ENCODE data around the gene SAMD9.
"Not testable (repeated sequence)": the region's sequence is repeated elsewhere in the genome, so short reads cannot be mapped to it uniquely, and the experiment has no call there.

Gene SAMD9

GRCh38 chr7:93117852-93118530, at the start of gene SAMD9:
Gene SAMD9 (minus strand): TSS chr7:93117979. CDS start chr7:93106097, 11,882 bp downstream.
- peak; percentile 86 for DNase-seq

- no peak for DNase-seq
These were observed 47.7 kb upstream of the SAMD9 start for GRCh38 chr7:93165447-93165846.

- no peak for DNase-seq
These were observed 47.0 kb upstream of the SAMD9 start for GRCh38 chr7:93164766-93165165.

DNA sequence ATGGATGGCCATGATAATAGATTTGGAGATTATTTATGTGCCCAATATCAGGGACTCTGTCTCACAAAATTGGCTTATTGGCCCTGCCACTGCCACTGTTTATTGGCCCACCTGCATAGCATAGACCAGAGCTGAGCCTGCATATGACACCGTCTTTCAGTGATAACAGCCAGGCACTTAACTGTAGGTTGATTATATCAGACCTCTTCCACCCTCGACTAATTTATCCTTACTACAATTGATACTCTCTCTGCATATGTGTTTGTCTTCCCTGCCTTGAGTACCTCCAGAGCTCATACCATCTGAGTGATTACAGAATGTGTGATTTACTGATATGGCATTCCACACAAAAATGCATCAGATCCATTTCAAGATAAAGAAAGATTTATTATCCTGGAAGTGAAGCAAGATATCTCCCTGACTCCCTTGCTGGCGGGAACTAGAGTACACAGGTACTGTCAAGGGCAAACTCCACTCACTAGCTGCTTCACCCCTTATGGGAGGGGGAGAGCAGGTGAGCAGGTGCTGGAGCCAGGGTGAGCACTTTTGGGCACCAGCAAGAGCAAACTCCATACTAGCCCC, 43.5 kb upstream of the SAMD9 start:
- peak; percentile 21 for DNase-seq

GRCh38 chr7:93160410-93160809, 42.6 kb upstream of the SAMD9 start:
- peak; percentile 68 for DNase-seq

DNA sequence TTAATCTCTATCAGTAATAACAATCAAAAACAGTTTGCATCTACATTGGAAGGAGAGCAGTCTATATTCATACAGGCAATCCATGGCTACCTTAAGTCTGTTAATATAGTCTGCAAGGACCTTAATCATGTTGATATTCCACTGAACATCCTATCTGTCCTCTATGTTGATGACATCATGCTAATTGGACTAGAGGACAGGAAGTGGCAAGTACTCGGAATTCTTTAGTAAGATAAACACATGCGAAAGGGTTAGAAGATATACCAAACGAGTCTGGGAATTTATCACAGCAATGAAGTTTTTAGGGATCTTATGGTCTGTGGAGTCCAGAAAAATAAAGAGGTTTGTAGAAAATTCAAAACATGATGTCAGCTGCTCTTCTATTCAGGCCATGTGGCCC, 41.7 kb upstream of the SAMD9 start:
- DNase-seq: no peak

DNA sequence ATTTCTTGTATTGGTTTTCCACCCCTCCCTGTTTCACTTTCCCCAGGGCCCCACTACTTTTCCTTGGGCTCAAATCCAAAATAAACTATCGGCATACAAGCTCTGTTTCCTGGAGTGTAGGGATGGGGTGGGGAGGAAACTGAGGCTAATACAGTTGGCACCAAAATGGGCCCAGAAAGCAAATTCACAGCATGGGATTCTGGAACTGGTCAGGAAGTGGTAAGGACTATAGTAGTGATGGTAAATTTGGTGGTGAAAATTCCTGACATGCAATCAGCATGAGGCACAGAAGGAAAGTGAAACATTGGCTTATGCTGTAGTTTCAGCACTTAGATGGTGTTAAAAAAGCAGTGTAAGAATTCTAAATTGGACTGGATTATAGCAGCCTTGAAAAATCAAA, 39.1 kb upstream of the SAMD9 start:
- DNase-seq: peak; percentile 68

- peak; percentile 60 for DNase-seq
These were observed 32.5 kb upstream of the SAMD9 start for GRCh38 chr7:93150200-93150835.

- no peak for DNase-seq
These were observed 30.9 kb upstream of the SAMD9 start for GRCh38 chr7:93148727-93149126.

DNA sequence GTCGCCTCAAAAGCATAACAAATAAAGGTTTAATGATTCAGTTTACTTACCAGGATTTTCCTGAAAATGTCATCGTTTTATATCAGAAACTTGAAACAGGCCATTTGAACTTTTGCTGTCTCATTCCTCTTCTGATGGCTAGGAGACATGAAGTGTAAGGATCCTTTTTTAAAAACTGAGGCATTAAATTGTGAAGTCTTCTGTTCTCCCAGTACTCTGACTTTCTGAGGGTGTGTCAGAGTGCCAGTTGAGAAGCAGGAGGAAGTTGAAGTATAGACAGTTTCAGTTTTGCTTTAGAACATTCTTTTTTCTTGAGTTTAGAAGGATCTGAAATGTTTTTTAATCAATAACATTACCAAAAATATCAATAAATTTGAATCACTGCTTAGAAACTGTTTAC, 30.4 kb upstream of the SAMD9 start, which contains the start of gene SAMD9L:
Gene SAMD9L (minus strand): TSS at position 242 of the 400 bp plus-strand sequence. CDS start 12,414 bp downstream, outside the sequence.
- no peak for DNase-seq

- peak; percentile 26 for DNase-seq
These were observed 29.6 kb upstream of the SAMD9 start for GRCh38 chr7:93147363-93147762.

DNA sequence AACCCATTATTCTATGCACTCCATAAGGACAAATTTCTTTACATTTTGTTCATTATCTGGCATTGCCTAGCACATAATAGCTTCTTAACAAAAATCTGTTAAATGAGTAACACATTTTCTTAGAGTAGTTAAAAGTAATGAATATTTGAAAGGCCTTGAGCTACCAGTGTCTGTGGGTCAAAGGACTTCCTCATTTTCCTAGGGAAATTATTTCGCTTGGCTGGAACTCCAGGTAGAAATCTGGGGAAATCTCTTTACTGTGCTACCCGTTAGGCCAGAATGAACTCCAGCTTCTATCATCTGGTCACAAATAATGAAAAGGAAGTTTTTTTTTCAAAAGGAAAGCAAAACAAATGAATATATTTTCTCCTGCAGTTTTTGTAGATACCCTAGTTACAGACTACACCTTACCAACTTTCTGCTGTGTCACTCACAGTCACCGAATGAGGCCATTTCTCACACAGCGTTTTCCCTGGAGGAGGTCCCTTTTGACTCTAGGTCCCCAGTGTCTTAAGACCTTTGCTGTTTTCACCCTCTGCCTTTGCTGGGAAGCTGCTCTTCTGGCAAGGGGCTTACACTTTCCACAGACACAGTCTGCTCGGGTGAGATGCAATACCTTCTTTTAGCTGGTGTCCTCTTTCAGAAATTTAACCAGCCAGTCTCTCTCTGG, 28.8 kb upstream of the SAMD9 start:
- DNase-seq: no peak

DNA sequence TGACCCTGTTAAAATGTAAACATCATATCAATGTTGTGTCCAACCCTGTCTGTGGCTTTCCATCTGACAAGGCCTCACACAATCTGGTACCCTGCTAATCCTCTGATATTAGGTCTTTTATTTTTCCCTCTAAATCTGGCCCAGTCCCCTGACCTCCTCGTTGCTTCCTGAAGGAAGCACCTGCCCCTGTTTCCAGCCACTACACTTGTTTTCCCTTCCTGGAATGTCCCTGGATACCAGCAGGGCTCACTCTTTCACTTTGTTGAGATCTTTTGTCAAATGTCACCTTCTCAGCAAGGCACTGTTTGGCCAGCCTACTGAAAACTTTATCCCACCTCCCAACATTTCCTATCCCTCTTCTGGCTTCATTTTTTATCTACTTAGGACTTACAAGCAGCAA, 28.3 kb upstream of the SAMD9 start:
- DNase-seq: no peak

- DNase-seq: no peak
These were observed 27.6 kb upstream of the SAMD9 start for GRCh38 chr7:93145354-93145753.

GRCh38 chr7:93142127-93142526, 24.3 kb upstream of the SAMD9 start:
- no peak for DNase-seq

DNA sequence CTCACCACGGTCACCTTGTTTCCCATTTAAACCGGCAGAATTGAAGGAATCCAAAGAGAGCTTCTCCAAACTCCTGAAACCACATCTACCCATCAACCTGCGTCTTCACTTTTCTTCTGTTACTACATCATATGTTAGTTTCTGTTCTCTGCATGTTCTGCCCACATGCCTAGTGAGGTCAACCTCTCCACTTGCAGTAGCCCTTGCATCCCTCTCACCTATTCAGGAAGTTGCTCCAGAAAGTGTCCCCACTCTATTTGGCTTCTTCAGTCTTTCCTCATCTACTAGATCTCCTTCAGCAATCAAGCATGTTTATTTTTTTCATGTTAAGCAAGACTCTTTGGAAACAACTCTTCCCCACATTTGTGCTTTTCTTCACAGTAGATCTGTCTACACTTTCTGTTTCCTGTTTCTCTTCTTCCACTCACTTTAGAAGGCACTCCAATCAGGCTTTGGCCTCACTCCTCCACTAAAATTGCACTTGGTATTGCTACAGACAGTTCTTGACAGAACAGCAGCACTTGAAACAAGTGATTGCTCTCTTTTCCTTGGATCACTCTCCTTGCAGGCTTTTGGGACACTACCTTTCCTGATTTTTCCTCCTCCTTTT, 22.9 kb upstream of the SAMD9 start:
- DNase-seq: no peak

GRCh38 chr7:93138576-93138975, 20.8 kb upstream of the SAMD9 start:
- no peak for DNase-seq

DNA sequence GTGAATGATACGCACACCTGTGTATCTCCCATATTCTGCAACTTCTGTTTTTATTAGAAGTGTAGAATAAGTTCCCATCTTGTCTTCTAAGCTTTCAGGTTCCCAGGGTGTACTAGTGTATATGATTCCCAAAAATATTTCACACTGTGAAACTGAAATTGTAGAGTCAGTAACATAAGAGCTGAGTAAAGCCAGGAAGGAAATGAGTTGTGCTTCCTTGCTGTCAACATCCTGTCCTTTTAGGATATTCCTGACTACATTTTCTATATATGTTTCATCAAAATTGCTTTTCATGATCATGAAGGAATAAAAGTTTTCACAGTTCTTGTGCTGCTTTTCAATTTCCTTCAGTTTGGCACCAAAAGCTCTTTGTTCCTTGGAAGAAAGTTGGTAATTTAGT, 15.2 kb upstream of the SAMD9 start:
- no peak for DNase-seq

- DNase-seq: no peak
These were observed 14.4 kb upstream of the SAMD9 start for GRCh38 chr7:93132216-93132615.

DNA sequence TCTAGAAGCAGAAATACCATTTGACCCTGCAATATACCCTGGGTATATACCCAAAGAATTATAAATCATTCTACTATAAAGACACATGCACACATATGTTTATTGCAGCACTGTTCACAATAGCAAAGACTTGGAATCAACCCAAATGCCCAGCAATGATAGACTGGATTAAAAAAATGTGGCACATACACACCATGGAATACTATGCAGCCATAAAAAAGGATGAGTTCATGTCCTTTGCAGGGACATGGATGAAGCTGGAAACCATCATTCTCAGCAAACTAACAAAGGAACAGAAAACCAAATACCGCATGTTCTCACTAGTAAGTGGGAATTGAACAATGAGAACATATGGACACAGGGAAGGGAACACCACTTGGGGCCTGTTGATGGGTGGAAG, 9.2 kb upstream of the SAMD9 start:
- not testable (repeated sequence) for DNase-seq

- not testable (repeated sequence) for DNase-seq
These were observed 5.8 kb upstream of the SAMD9 start for GRCh38 chr7:93123532-93123931.

DNA sequence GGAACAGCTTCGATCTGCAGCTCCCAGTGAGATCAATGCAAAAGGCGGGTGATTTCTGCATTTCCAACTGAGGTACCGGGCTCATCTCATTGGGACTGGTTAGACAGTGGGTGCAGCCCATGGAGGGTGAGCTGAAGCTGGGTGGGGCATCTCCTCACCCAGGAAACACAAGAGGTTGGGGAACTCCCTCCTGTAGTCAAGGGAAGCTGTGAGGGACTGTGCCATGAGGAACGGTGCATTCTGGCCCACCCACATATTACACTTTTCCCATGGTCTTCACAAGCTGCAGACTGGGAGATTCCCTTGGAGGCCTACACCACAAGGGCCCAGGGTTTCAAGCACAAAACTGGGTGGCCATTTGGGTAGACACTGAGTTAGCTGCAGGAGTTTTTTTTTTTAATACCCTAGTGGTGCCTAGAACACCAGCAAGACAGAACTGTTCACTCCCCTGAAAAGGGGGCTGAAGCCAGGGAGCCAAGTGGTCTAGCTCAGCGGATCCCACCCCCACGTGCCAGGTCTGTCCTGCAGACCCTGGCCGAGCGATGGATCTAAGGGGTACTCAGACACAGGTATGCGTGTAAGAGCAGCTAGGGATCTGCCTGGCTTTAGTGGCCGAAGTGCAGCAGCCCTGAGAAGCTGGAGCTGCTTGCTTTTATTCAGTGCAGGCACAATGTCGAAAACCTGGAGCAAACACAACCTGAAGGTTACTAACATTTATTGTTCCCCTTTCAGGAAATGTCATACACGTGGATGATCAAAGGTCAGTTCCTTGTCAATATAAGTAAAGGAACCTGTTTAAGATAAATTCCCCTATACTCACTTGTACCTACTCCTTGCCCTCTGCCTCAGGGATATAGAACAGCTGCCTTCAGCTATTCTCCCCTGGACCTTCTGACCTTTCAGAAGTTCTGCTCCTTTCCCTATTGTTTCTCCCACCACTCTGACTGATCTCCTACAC, 3.1 kb upstream of the SAMD9 start:
- no peak for DNase-seq
